A673 (cell line): Measurements from ENCODE around the gene PPAT.

ENCODE experiments used
- CTCF ChIP-seq: fragments of 300-800, 200-600 bp; sonication (generic); conservative IDR thresholded peaks from 2 replicates; pipeline ENCODE4 v1.5.1; 2017; ENCODE audit warnings: low read depth, mild to moderate bottlenecking, antibody characterized with exemption, low read length, moderate library complexity, mixed read lengths
- EZH2 ChIP-seq: fragments of 200-600 bp; sonication (generic); IDR thresholded peaks from 2 replicates; pipeline ENCODE4 v1.6.1; 2017; ENCODE audit warnings: borderline replicate concordance, low read depth, mild to moderate bottlenecking, mixed read lengths, antibody characterized with exemption, low read length; ENCODE audit not compliant: poor library complexity, severe bottlenecking

GRCh38 chr4:56389558-56389957 is 45.9 kb downstream of the PPAT start:
- no peak for TF ChIP-seq CTCF
- no peak for TF ChIP-seq EZH2
